SW480 (cell line): ENCODE measurements around the gene OMD.
"Not testable (repeated sequence)": the region's sequence is repeated elsewhere in the genome, so short reads cannot be mapped to it uniquely, and the experiment has no call there.

Experiments
- DNase-seq: peaks from one replicate; pipeline ENCODE4 v3.0.0-alpha.2; 2016; ENCODE audit warnings: low spot score

The OMD gene

DNA sequence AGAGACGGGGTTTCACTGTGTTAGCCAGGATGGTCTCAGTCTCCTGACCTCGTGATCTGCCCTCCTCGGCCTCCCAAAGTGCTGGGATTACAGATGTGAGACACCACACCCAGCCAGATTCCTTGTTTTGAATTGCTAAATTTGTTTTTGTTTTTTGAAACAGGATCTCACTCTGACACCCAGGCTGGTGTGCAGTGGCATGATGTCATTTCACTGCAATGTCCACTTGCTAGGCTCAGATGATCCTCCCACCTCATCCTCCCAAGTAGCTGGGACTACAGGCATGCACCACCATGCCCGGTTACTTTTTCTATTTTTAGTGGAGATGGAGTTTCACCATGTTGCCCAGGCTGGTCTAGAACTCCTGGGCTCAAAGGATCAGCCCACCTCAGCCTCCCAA is 13.1 kb downstream of the OMD start:
- not testable (repeated sequence) for DNase-seq

DNA sequence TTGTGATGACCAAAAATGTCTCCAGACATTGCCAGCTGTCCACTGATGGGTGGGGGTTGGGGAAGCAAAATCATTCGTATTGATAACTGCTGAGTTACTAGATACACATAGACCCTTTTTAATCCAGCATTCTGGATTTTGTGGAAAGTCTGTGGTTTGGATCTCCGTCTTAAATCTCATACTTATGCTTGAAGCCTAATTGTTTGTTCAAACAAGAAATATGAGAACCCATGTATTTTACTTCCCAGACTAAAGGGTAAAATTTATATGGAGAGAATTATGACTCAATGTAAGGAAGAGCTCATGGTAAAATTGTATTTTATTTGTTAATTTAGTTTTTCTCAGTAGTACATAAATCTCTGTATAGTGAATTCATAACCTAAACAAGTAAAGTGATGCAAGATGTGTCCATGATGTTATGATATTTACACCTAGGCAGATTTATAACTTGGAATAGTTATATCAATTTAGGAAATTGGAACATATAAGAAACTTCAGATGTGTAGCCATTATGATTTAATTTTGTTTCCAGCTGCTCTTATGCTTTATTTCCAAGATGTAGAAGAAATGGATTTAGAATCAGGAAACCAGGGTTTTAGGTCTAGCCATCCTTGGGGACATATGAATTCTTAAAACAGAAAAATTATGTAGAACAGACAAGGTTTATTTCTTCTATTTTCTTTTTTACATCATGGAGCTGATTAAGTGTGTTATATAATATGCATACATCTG is 15.4 kb downstream of the OMD start:
- DNase-seq: no peak

DNA sequence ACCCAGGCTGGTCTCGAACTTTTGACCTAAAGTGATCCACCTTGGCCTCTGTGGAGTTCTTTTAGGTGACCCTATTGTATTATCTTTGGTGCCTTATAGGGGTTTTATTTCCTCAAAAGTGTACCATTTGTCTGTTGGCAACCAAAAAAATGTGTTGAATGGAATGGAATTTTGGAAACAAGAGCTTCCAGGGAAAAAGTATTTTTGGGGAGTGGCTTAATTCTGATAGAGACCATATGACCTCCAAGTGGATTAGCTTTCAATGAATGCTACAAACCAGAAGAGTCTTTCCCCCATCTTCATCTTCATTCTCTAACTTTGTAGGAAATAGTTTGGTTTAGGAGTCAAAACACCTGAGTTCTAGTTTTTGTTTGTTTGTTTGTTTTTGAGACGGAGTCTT is 16.5 kb downstream of the OMD start:
- DNase-seq: no peak

GRCh38 chr9:92406477-92406876 is 17.8 kb downstream of the OMD start:
- DNase-seq: no peak

GRCh38 chr9:92405818-92406217 is 18.5 kb downstream of the OMD start:
- no peak for DNase-seq

GRCh38 chr9:92404042-92404836 is 20.0 kb downstream of the OMD start, which contains the start of gene OGN:
Gene OGN (minus strand): TSS chr9:92404578. CDS start chr9:92403407, 1,171 bp downstream.
- no peak for DNase-seq

- no peak for DNase-seq
Measured at GRCh38 chr9:92402826-92403745, 21.2 kb downstream of the OMD start.

GRCh38 chr9:92402360-92402759 is 21.9 kb downstream of the OMD start:
- no peak for DNase-seq

- no peak for DNase-seq
Measured at GRCh38 chr9:92397853-92398252, 26.4 kb downstream of the OMD start.

DNA sequence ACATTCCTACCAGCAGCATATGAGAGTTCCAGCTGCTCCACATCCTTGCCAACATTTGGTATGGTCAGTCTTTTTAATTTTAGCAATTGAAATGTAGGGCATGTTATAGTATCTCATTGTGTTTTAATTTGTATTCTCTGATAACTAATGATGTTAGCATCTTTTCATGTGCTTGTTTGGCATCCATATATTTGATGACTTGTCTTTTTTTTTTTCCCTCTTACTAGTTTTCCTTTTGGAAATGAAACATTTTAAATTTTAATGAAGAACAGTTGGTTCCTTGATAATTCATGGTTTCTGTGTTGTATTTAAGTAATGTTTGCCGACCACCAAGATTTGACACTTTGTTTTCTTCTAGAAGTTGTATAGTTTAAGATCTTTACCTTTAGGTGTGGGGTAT is 28.7 kb downstream of the OMD start:
- DNase-seq: no peak

DNA sequence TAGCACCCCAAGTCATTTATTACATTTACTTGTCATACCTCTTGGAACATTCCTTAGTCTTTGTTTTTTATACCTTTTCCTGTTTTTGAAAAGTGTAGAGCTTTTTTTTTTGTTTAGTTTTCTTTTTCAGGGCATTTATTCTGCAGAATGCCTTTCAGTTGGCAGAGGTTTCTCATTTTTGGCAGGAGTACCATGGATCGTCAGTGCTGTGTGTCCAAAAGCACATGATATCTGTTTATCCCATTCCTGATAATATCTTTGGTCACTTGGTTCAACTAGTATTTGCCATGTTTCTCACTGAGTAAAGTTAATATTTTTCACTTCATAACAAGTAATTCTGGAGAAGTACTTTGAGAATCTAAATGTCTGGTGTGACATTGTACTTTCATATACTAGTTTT is 30.6 kb downstream of the OMD start:
- DNase-seq: no peak

- DNase-seq: no peak
Measured at GRCh38 chr9:92392690-92393089, 31.6 kb downstream of the OMD start.

DNA sequence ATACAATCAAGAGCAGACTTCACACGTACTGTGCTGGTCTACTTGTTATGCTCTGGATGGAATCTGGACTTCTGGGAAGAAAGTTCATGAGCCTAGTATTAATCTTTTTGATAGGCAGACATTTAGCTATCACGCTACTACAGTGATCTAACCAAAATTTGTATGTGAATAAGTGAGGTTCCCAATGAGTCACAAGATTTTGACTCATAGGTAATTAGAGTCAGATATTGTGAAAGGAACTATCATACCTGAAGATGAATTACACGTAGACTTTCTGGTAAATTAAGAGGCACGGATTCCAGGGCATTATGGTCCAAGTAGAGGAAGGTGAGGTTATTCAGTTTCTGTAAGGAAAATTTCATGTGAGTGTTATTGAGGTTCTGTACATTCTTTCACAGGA is 38.3 kb downstream of the OMD start:
- no peak for DNase-seq

GRCh38 chr9:92385477-92385876 is 38.8 kb downstream of the OMD start:
- DNase-seq: no peak

GRCh38 chr9:92385001-92385400 is 39.3 kb downstream of the OMD start:
- no peak for DNase-seq

- DNase-seq: no peak
Measured at GRCh38 chr9:92384375-92384774, 39.9 kb downstream of the OMD start.

DNA sequence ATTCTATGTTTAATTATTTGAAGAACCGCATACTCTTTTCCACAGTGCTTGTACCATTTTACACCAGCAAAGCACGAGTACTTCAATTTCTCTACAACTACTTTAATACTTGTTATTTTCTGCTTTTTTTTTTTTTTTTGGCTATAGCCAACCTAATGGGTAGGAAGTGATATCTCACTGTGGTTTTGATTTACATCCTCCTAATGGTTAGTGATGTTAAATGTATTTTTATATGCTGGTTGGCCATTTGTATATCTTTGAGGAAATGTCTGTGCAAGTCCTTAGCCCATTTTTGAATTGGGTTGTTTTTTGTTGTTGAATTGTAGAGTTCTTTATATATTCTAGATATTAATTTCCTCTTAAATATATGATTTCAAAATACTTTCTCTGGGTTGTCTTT is 42.5 kb downstream of the OMD start:
- no peak for DNase-seq

GRCh38 chr9:92380603-92381002 is 43.7 kb downstream of the OMD start:
- no peak for DNase-seq

GRCh38 chr9:92378865-92379560 is 45.3 kb downstream of the OMD start:
- DNase-seq: peak; percentile 71

GRCh38 chr9:92377876-92378275 is 46.4 kb downstream of the OMD start:
- DNase-seq: no peak

DNA sequence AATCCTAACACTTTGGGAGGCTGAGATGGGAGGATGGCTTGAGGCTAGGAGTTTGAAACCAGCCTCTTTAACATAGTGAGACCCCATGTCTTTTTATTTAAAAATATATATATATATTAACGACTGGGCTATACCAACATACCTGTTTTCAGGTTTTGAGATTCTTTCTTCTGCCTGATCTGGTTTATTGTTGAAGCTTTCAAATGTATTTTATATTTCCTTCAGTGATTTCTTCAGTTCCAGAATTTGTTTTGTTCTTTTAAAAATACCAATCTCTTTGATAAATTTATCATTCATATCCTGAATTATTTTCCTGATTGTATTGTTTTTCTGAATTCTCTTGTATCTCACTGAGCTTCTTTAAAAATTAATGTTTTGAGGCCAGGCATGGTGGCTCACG is 51.1 kb downstream of the OMD start:
- no peak for DNase-seq

DNA sequence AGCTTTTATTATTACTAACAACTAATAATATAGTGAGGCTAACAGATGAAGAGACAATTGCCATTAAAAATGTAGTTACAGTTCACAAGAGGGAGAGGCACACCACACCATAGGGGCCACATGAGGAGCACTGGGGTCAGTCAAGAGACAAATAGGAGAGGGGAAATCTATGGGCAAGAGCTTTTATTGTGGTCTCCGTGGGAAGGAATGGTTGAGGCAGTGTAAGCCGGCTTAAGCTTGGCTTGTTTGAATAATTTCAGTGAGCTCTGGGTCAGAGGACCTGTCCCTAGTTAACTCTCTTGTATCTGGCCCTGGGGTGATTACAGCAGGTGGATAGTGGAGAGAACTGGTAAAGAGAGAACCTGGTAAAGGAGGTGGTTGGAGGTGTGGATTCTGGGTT is 55.2 kb downstream of the OMD start:
- no peak for DNase-seq
